ACHN (cell line): Measurements from ENCODE around the gene AGPAT4.

ENCODE experiments used
- DNase-seq: peaks from one replicate; pipeline ENCODE4 v3.0.0-alpha.2; 2015
- in situ Hi-C: cut with HindIII; loops from 2 replicates; pipeline ENCODE4 v1.10.0; 2017; ENCODE audit warnings: low sequenced_read_pairs, low pct_ligation_motif_present, low pct_unique_long_range_greater_than_20kb

The AGPAT4 gene

DNA sequence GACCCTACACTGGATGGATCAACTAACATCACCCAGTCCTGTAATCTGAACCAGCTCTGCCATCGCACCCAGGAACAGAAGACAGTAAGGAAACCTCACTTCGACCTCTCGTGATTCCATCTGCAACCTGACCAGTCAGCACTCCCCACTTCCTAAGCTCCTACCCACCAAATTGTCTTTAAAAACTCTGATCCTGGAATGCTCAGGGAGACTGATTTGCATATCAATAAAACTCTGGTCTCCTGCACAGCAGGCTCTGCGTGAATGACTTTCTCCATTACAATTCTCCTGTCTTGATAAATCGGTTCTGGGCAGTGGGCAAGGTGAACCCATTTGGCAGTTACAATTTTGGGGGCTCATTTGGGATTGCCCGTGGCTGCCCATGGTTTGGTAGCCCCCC, 18.3 kb upstream of the AGPAT4 start:
- DNase-seq, result no peak
- in situ Hi-C loops, result no loop called here

DNA sequence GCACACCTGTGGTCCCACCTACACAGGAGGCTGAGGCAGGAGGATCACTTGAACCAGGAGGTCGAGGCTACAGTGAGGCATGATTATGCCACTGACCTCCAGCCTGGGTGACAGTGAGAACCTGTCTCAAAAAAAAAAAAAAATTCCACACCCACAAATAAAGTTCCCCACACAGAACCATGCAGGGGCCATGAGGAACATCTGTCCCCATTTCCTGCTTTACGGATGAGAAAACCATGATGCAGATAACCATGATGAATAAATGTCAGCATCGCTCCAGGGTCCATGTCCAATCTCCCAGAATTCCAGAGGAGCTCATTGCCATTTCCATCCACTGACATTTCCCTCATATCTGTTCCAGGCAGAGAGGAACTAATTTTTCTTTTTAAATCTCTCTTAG, 16.9 kb upstream of the AGPAT4 start:
- in situ Hi-C loops, result no loop called here

DNA sequence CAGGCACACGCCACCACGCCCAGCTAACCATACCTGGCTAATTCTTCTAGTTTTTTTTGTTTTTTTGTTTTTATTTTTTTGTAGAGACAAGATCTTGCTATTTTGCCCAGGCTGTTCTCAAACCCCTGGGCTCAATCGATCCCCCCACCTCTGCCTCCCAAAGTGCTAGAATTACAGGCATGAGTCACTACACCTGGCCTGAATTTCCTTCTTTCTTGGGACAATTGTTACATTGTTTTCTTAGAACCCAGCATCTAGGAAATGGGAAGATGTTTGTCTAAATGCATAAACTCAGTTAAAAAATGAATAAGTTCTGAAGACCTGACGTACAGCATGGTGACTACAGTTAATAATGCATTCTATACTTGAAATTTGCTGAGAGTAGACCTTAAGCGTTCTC, 10.8 kb upstream of the AGPAT4 start:
- in situ Hi-C loops, result no loop called here
- DNase-seq, result no peak

More for the DNA sequence above, 16.9 kb upstream of the AGPAT4 start:
- no peak for DNase-seq

DNA sequence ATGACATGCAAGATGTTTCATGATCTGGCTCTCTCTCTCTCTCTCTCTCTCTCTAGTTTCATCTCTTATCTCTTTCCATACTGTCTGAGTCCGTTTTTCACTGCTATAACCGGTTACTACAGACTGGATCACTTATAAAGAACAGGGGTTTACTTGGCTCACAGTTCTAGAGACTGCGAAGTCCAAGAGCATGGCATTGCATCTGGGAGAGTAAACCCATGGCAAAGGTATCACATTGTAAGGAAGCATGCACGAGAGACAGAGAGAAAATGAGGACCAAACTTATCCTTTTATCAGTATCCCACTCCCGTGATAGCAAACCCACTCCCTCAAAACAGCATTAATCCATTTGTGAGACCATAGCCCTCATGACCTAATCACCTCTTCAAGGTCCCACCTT, 7.2 kb upstream of the AGPAT4 start:
- in situ Hi-C loops, result no loop called here
- DNase-seq, result no peak

DNA sequence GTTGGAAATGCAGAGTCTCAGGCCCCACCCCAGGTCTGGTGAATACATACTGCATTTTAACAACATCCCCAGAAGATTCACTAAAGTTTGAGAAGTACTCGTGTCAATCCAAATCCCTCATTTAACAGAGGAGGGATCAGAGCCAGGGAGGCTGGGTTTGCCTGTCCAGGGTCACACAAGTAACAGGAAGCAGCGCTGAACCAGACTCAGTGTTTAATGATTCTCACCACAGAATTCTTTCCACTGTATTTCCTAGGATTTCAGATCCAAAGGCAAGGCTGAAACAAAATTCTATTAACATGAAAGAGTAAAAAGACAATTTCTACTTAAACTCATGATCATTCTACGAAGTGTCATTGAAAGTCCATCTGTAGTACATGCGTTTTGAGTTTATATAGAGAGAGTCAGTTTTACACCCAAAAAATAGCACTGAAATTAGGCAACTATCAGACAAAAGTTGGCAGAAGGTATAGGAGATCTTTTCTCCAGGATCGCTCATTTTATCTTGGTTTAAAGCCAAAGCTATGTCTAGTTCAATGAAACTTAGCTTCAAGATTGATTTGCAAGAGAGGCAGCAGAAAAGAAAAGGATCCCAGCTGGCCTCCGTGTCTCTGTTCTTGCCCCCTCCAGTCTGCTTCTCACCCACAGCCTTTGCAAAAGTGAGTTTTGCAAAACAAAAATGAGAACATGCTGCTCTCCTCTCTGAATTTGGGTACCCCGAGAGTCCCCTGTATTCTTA, 6.0 kb upstream of the AGPAT4 start:
- no peak for DNase-seq
- in situ Hi-C loops, result no loop called here

DNA sequence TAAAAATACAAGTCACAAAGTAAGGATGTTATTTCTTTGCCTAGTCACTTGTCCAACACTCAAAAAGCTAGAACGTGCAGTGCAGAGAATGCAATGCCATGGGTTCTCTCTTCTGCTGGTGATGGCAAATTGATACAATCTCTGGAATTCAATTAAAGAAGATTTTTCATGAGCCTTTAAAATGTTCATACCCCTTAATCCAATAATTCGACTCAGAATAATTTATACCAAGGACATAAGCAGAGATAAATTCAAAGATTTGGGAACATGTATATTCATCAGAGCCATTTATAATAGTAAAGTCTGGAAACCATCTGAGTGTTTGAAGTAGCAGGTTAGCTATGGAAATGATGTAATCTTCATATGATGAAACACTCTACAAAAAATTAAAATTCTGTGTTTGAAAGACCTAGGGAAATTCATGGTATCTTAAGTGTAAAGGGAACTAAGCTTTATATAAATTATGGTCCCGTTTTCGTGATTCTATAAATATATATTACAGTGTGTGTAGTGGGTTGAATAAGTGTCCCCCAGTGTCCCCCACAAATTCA, 2.8 kb upstream of the AGPAT4 start:
- no peak for DNase-seq
- in situ Hi-C loops, result no loop called here

DNA sequence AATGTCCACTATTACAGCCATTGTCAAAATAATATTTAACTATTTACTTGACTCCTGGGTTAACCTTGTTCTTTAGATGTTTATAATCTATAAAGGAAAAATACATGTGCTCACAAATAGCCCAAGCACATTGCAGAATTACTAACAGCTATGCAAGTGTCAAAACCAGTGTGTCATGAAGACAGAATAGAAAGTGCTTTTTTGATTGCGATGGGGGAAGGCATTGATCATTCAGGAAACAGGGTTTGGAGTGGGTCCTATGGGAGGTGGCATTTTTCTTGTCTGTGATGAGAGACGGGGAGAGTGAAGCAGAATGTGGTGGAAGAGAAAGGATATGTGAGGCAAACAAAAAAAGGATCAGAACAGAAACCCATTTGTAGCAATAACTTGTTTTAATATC, 1.0 kb upstream of the AGPAT4 start:
- no peak for DNase-seq
- in situ Hi-C loops, result no loop called here

DNA sequence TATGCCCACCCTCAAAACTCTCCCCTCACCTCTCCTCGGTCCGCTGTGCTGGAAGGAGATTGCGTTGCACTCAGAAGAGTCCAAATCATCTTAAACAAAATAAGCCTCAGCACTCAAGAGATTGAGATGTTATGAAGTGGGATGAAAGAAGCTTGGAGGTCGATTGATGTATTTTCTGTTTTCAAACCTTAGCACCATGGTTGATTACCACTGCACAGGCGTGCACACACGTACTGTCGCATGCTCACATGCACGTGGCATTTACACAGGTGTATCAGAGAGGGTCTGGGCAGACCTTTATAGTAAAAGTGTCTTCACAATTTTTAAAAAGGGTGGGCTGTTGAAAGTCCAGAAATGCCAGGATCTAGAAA, 612 bp upstream of the AGPAT4 start:
- DNase-seq, result peak; percentile 16
- in situ Hi-C loops, result no loop called here

DNA sequence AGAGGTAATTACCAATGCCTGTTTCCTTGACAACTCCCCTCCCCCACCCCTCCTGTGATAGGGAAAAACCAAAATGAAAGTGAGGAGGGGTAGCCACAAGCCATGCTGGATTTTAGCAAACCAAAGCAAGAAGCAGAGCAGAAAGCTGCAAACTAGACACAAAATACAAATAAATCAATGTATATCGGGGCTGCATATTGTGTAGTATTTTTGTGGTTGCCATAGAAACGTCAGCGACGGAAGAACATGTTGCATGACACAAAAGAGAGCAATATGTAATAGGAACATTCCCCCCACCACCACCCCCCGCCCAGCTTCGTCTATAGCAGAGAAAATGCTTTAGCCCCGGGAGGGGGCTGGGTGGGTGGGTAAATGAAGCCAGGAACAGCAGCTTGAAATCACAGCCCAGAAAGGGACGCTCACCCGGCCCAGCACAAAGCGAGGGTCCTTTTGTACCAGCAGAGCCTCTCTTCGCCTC, 548 bp downstream of the AGPAT4 start:
- peak; percentile 24 for DNase-seq
- in situ Hi-C loops, result no loop called here

DNA sequence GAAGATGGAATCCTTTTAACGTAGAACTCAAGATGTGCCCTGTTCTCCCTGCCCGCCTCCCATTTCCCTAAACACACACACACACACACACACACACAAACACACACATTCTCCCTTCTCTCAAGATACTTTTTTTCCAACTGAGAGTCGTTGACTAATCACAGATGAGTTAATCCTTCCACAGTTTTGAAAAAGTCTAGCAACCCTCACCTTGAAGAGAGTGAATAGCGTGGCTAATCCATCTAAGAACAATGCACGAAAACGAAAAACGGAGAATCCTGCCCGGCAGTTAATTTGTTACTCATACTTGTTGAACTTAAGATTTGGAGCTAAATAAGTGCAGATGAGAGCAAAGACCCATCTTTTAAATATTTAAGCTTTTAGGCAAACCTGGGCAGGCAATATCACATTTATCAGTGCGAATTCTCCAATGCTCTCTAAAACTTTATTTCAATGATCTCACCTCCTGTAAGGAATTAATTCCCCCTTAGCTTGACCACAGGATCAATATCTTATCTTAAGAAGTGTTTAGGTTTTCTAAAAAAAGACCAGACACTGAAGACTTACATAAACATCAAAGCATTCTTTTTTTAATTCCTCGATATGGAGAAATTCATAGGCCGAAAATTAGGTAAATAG, 1.1 kb downstream of the AGPAT4 start:
- DNase-seq, result peak; percentile 25
- in situ Hi-C loops, result no loop called here

DNA sequence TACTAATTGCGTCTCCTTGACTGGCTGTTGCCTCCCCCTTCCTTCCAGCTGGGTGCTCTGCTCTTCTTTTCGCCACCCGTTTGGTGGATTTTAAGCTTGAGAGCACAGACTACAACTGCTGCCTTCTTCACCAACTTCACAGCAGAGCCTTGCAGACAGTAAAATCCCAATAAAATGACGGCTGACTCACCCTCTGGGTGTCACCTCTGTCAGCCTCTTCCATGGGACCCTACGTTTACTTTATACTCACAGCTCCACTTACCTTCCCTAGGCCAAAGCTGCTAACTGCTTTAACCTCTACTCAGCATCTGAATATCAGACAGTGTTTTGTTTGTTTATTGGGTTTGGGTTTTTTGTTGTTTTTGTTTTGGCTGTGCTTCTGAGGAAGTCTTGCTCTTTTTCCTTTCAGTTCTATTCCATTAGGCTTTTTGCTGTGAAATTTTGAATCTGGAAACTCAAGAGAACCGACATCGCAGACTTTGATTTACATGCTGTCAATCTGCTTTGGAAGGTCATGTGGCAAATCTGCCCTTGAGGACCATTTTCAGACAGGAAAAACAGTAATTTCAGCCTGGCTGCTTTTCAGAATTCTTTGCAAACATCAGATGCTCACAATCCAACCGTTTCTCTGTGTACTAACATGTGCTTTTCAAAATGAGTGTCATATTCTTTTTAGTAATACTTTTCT, 2.4 kb downstream of the AGPAT4 start:
- no peak for DNase-seq
- in situ Hi-C loops, result no loop called here

DNA sequence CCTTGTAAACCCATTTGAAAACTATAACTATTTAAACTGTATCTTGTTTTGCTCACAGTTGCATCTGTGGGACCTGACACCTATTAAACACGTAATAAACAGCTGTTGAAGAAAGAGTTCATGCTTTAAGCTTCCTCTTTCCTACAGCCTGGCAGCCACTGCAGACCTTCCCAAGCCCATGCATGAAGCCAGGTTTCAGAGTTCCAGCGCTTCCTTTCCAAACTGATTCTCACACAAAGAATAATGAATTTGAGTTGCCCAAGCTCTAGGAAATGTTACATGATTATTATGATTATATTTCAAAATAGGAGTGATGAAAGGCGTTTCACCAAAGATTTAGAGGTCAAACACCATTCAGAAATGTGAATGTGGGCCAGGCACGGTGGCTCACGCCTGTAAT, 3.7 kb downstream of the AGPAT4 start:
- no peak for DNase-seq
- in situ Hi-C loops, result no loop called here

DNA sequence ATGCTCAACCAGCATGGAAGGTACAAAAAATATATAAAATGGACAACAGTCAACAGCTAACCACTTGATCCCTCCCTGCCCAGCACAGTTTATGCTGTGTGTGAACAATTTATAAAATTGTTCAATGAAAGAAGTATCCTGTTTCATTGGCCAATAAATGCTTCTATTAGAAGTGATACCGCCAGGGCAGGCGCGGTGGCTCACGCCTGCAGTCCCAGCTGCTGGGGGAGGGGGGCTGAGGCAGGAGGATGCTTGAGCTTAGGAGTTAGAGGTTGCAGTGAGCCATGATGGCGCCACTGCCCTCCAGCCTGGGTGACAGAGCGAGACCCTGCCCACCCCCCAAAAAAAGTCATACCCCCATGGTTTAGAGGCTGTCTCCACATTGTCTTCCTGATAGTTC, 4.6 kb downstream of the AGPAT4 start:
- DNase-seq, result no peak
- in situ Hi-C loops, result no loop called here

DNA sequence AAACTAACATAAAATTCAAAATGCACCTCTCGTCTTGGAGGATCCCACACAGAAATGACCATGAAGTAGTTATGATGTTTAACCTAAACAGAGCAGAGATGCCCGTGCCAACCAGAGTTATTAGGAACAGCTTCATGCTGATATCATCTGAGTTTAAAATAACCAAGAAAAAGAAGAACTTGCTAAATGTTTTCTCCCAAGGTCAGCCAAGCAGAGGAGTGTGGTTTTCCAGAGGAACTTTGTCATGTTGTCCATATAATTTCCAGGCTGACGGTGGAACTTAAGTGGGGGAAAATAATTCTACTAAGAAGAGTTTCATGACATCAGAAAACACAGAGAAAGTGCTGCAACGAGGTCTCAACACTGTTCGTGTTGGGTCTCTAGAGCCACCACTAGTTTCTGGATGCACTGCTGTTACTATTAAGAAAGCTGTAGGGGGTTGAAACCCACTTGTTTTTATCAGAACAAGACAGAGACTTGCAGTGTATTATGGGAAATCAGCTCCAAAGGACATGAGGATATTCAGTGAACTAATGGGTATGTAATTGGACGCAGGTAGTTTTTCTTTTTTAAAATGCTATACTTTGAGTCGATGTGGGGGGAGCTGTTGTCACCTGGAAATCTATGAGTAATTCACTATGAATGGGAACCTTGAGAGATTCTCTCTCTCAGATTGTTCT, 5.2 kb downstream of the AGPAT4 start:
- in situ Hi-C loops, result no loop called here
- no peak for DNase-seq

DNA sequence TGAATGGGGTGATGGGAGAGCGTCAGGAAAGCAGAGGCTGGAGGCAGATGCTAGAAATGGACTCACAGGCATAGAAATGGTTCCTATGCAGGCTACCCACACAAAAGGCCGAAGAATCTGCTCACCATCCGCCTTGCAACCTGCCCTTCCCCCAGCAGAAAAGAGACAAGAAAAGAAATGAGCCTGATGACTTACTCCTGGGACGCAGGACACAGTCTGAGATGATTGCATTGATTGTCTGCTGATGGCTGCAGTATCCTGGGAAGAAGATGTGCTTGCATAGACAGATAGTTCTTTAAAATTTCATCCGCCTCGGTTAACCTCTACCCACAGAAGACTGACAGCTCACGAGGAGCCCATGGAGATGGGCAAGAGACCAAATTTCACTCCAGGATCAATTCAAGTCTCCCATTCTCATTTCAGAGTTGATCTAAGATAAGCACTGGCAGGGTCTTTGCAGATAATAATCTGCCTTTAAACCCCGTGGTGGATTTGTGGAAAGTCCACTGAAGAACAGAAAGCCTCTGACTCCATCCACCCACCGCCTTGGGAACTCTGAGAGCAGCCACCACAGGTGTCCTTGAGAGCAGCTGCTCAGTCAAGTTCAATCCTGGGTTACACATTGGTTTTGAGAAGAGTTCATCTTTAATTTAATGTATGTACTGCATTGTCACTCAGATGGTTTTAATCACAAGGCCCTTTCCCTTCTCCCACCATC, 7.2 kb downstream of the AGPAT4 start:
- in situ Hi-C loops, result no loop called here
- no peak for DNase-seq

DNA sequence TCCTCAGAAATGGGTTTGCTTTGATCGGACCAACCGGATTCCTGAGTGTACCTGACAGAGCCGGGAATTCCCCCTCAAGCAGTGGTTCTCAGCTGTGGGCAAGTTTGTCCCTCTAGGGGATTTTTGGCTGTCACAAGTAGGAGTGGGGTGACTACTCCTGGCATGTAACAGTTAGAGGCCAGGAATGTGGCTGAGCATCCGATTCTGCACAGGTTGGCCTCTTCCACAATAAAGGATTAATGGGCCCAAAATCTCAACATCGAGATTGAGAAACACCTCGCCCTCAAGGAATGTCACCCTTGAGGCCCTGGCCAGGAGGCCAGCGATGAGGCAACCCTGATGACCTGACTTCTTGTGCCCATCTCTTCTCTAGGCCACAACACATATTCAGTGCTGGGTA, 7.9 kb downstream of the AGPAT4 start:
- peak; percentile 28 for DNase-seq
- in situ Hi-C loops, result no loop called here

DNA sequence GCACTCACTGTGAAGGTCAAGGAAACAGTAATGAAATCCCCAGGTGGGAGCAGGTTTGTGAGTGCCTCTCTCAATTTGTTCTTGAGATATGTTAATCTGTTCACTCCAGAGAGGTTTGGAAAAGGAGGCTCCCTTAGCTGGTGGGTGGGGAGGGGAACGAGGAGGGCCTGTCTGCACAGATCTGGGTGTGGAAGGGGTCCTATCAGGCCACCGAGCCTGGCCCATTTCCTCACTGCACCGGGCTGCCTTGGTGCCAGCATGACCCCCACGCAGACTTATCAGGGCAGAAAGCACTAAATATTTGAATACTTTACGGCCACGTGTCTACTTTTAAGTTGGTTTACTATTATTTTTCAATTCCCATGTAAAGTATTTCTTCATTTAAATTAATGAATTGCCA, 8.3 kb downstream of the AGPAT4 start:
- DNase-seq, result no peak
- in situ Hi-C loops, result no loop called here

DNA sequence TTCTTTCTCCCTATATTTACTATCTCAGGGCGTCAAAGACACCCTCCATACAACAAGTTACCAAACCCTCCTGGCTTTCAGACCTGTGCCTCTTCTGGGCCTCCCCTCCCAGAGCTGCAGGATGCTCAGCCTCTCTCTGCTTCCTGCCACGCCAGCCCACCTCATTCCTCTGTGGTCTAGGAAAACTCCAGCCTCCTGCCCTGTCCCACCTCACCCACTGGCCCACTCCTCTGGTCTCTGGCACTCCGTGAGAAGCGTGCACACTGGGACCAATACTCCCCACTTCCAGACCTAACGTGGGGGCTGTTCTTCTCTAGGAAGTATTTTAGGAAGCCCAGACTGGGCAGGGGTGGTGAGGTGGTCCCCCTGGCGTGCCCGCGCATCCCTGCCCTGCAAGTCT, 9.7 kb downstream of the AGPAT4 start:
- DNase-seq, result no peak
- in situ Hi-C loops, result no loop called here
